GM19463 (cell line): Measurements from ENCODE around the gene LRRC70.

Experiments
- ATAC-seq: cut with Tn5 transposase; IDR thresholded peaks from one replicate; pipeline ENCODE4 v1.9.1; 2021; ENCODE audit warnings: mild to moderate bottlenecking, moderate library complexity; ENCODE audit not compliant: unreplicated experiment

LRRC70 gene

DNA sequence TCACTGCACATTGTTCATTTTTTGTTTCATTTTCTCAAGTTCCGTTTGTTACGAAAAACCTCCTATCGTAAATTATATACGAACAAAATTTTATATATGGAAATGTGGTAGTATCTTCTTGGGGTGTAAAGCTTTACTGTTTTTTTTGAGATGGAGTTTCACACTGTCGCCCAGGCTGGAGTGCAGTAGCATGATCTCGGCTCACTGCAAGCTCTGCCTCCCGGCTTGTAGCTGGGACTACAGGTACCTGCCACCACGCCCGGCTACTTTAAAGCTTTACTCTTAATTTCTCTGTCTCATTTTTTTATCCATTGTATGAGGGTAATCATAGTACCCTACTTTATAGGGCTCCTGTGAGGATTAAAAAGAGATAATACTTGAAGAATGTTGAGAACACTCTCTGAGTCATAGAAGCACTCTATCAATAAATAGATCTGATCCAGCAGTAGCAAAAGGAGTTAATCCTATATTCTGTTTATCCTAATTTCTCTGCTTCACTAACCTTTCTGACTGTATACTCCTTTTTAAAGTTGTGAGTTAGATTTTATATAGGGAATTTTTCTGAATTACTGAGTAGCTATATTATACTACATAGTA is 5.6 kb upstream of the LRRC70 start:
- ATAC-seq = no peak

DNA sequence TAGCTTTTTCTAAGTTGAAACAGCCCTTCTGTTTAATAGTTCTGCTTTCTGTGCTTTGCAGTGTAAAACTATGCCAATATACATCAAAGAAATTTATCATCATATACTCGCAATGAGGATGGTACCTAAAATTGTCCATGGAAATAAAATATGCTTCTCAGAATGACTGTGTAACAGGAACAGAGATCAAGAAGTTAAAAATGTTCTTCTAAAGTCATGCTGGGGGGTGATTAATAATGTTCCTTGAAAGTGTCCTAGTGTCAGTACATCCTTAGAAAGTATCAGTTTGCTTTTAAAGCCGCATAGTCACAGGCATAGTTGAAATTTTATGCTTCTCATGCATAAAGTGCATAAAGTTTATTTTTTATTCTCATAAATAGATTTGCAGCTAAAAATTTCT is 4.0 kb upstream of the LRRC70 start:
- peak; percentile 48 for ATAC-seq

DNA sequence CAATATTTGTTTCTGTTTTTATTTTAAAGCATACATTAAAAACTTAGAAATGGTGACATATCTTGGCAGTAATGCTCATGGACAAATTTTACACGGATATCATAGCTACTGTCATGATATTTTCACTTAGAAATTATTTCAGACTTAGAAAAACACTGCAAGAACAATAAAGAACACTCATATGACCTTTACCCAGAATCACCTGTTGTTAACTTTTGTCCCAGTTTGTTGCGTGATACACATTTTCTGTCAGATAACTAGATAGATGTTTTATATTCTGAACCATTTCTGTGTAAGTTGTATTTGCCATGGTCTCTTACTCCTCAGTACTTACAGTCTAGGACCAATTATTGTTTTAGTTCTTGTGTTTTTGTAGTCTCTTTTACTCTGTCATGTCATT is 3.6 kb upstream of the LRRC70 start:
- no peak for ATAC-seq

DNA sequence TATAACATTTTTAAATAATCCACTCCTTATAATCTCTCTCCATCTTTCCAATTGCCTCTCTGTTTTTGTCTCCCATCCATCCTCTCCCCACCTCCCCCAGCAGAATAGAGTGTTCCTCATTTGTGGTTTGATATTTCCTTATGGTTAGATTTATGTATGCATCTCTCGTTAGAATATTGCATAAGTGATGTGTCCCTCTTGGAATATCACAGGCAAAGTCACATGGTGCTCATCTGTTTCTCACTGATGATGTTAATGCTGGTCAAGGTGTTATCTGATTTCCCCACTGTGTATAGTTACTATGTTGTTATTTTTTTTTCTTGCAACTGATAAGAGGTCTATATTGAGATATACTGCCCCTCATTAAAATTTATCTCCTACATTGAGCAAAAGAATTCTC is 3.1 kb upstream of the LRRC70 start:
- no peak for ATAC-seq

DNA sequence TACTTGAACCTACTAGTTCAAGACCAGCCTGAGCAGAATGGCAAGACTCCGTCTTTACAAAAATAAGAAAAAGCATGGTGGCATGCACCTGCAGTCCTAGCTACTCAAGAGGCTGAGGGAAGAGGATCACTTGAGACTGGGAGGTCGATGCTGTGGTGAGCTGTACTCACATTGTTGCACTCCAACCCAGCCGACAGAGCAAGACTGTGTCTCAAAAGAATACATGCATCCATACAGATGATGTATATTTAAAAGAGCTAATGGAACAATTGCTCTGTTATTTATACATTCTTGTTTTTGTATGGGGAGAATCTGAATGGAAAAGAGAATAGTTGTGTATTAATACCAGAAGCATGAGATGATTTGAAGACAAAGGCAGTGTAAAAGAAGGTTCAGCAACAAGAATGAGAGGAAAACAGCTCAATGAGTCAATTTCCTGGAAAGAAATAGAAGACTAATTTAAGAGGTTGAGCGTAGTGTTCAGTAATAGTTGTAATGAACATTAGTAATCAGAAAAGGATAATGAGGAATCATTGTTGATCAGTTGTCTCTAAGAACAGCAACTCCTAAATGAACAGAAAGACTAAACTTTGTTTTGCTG is 1.9 kb upstream of the LRRC70 start:
- no peak for ATAC-seq

DNA sequence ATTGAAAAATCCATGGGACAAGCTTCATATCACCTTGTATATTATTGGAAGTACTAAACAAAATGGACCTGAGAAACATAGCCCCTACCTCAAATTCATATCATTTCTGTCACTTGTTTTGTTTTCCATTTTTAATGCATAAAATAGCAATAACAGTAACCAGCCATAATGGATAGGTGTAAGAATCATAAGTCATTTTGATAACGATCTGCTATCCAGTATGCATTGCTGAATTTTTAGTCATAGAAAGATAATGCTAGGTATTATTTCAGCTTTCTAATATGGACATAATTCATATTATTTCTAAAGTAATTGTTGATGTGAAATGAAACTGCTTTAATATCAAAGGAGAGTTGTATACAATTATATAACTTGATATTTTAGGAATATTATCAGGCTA is 1.1 kb upstream of the LRRC70 start:
- ATAC-seq = no peak

DNA sequence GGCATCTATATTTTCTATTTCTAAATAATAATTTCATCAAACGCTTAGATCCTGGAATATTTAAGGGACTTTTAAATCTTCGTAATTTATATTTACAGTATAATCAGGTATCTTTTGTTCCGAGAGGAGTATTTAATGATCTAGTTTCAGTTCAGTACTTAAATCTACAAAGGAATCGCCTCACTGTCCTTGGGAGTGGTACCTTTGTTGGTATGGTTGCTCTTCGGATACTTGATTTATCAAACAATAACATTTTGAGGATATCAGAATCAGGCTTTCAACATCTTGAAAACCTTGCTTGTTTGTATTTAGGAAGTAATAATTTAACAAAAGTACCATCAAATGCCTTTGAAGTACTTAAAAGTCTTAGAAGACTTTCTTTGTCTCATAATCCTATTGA is 1.1 kb downstream of the LRRC70 start:
- ATAC-seq = no peak

DNA sequence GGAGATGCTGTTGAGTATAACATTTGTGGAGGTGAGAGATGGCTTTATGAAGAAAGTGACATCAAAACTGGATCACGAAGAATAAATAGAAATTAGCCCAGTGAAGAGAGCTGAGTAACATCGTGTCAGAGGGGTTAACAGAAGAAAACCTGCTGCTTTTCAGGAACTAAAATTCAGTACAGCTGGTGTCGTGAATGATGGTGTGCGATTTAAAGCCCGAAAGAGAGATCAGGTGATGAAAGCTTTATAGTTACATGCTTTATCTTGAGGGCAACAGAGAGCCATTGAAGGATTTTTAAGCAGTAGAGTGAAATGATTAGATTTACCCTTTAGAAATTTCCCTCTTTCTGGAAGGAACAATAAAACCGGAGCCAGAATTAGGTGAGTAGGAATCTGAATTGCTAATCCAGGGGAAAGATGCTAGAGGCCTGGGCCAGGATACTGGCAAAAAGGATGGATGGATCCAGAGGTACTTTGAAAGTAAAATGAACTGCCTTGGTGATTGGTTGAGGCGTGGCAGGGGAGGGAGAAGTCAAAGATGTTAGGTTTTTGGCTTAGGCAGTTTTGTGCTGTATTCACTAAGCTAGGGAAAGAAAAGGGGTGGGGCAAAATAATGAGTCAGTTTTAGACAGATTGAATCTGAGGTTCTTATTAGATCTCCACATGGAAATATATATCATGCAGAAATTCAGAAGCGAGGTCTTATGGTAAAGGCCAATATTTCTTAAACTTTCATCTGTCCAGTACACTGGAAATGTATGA is 3.4 kb downstream of the LRRC70 start:
- no peak for ATAC-seq

DNA sequence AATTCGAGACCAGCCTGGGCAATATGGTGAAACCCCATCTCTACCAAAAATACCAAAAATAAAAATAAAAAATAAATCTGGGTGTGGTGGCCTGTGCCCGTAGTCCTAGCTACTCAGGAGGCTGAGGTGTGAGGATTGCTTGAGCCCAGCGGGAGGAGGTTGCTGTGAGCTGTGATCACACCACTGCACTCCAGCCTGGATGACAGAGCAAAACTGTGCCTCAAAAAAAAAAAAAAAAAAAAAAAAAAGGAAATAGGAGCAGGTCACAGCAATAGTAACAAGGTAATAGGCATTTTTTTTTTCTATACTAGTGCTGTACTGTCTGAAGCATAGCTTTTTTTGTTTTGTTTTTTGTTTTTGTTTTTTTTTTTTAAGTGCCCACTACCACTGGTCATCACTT is 5.8 kb downstream of the LRRC70 start:
- ATAC-seq = no peak

DNA sequence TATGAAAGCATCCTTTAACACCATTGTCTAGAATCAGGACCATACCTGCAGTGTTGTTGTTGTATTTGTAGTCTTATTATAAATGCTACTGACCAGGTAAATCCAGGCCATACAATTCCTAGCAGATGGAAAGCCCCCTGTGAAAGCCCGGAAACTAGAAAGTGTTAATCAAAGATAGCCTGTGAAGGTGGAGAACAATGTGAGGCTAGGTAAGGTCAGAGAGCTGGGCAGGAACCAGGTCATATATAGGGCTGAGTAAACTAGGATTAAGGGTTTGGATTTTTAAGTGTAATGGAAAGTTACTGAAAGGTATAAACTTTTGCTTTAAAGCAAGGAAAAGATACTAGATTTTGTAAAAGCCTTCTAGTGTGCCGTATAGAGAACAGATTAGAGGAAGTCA is 6.7 kb downstream of the LRRC70 start:
- no peak for ATAC-seq

DNA sequence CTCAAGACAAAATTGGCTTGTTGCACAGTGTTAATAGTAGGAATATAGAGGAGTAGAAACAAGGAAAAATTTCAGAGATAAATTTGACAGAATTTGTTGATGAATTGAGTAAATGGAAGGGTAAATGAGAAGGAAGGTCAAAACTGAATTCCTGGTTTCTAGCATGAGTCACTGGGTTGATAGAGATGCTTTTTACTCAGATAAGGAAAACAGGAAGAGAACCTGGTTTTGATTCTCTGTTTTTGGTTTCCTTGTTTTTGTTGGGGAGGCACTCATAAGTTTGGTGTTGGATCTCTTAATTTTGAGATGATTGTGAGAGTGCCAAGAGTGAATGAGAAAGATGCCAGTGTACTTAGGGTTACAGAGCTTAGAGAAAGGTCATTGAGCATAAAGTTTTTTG is 7.1 kb downstream of the LRRC70 start:
- no peak for ATAC-seq

DNA sequence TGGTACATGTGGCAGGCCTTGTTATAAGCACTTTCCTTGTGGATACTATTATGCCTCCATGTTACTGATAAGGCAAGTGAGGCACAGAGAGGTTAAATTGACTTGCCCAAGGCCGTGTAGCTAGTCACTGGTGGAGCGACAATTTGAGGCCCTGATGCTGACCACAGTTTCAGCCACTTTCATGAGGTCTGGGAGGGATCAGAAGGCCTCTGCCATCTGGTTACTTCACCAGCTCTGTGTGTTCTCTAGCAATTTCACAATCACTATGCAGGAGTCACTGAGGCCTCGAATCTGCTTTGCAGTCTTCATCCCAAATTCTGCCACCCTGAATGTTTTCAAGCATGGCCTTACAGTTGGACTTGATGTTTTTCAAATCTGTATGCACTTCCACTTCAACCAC is 9.1 kb downstream of the LRRC70 start:
- no peak for ATAC-seq

DNA sequence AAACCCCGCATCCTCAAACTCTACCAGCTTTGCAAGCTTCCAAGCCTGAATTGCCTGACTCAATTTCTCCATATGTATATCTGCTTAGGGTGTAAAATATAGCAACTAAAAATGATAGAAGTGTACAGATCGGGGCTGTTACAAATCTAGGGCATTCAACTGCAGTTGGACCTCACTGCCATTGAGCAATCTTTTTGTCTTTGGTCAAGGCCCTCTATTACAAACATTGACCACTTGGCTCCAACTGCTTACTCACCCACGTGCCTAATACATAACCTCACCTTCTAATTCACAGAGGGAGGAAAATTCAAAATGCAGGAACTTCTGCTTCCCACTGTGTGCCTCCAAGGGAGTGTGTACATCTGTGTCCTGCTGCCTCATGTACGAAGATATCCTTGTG is 10.0 kb downstream of the LRRC70 start:
- no peak for ATAC-seq

DNA sequence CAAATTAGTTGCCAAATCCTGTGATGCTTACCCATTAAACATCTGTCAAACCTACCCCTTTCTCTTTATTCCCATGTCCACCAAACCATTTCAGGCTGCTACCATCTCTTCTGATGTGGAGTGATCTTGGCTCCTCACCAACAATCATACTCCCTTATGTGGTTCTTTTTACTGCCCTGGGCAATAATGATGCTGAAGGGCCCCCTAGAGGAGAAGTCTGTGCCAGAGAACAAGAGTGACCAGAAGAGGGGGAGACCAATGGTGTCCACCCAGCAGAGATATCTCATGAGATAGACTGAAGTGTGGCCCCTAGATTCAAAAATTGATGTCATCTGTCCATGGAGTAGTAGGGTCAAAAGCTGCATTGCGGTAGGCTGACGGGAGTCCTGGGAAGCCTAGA is 10.9 kb downstream of the LRRC70 start:
- no peak for ATAC-seq

DNA sequence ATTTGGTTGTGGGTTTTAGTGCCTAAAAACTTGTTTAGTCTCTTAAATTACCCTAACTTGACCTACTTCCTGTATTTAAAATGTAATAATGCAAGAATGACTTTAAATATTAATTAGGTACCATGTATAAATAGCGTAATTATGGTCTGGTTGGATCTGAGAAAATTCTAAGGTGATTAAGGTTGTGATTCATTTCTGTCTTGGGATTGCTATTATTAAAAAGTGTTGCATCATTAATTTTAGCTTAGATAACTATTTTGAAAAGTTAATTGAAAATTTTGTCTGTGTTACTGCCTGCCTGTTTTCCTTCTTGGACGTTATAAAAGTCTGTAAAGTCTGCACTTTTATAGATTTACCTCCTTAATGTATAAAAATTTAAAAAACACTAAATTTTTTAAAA is 11.8 kb downstream of the LRRC70 start:
- ATAC-seq = no peak

DNA sequence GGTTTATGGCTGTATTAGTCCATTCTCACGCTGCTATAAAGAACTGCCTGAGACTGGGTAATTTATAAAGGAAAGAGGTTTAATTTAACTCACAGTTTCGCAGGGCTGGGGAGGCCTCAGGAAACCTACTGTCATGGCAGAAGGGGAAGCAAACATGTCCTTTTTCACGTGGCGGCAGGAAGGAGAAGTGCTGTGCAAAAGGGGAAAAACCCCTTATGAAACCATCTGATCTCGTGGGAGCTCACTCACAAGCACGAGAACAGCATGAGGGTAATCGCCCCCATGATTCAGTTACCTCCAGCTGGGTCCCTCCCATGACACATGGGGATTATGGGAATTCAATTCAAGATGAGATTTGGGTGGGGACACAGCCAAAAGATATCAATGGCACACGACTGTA is 13.9 kb downstream of the LRRC70 start:
- no peak for ATAC-seq

DNA sequence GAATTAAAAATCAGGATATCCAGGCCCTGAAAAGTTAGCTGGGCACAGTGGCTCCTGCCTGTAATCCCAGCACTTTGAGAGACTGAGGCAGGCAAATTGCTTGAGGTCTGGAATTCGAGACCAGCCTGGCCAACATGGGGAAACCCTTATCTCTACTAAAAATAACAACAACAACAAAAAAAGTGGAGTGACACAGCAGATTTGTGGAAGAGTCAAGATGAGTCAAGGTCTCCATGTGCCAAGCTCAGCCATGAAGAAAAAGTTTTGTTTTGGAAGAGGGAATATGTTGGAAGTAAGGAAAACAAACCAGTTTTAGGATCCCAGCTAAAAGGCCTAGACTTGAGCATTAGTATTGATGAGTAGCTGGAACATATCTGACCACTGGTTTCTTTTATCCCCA is 14.7 kb downstream of the LRRC70 start:
- no peak for ATAC-seq

DNA sequence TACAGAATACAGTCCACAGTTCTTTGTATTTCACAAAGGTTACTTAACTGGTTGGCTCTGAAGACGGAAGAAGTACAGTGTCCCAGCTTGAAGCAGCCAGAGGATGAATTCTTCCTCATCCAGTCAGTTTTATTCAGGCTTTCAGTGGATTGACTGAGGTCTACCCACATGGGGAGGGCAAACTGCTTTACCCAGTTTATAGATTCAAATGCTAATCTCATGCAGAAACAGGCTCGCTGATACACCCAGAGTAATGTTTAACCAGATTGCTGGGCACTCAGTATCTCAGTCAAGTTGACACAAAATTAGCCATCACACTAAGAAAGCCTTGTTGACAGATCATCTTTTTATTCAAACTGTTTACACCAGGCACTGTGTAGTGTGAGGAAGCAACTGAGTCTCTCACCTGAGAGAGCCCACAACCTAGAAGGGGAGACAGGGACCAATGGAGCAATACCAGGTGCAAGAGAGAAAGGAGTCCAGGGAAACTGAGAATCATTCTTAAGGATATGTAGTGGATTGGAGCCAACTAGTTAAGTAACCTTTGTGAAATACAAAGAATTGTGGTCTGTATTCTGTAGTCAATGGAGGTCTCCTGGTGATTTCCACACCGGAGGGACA is 15.9 kb downstream of the LRRC70 start:
- ATAC-seq = no peak

DNA sequence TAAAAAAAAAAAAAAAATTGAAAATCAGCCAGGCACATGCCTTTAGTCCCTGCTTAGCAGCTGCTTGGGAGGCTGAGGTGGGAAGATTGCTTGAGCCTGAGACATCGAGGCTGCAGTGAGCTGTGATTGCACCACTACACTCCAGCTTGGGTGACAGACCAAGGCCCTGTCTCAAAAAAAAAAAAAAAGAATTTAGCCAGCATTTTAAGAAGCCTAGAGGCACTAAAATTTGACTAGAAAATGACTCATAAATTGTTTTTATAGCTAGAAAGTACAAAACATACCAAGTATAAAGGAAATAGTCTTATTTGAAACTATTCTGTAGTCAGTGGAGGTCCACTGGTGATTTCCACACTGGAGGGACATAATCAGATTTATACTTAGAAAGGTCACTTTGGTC is 17.5 kb downstream of the LRRC70 start:
- ATAC-seq = no peak

DNA sequence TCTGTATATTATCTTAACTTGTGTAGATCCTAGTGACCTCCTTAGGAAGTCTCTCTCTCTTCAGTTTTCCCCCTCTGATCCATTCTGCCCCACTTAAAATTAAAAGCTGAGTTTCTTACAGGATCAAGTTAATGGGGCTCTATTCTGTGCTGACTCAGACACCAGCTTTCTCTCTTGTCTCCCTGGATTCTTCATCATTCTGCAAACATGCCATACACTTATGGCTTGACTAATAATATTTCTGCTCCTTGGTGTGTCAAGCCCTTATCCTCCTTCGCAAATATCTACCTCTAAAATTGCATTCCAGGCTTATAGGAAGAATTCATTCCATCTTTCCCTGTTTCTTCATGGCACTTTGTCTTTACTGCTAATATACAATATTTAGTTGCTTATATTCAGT is 18.1 kb downstream of the LRRC70 start:
- ATAC-seq = no peak

DNA sequence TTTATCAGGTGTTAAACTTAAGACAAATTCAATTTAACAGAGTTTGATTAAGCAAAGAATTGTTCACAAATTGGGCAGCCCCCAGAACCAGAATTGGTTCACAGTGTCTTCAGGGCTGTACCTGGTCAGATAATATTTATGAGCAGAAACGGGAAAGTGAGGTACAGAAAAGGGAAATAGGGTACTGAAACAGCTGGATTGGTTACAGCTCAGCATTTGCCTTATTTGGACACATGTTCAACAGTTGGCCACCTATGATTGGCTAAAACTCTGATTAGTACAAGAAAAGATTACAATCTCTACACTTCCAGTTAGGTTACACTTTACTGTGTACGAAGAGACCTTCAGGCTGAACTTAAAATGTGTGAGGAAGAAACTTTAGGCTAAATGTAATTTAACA is 18.7 kb downstream of the LRRC70 start:
- ATAC-seq = no peak

DNA sequence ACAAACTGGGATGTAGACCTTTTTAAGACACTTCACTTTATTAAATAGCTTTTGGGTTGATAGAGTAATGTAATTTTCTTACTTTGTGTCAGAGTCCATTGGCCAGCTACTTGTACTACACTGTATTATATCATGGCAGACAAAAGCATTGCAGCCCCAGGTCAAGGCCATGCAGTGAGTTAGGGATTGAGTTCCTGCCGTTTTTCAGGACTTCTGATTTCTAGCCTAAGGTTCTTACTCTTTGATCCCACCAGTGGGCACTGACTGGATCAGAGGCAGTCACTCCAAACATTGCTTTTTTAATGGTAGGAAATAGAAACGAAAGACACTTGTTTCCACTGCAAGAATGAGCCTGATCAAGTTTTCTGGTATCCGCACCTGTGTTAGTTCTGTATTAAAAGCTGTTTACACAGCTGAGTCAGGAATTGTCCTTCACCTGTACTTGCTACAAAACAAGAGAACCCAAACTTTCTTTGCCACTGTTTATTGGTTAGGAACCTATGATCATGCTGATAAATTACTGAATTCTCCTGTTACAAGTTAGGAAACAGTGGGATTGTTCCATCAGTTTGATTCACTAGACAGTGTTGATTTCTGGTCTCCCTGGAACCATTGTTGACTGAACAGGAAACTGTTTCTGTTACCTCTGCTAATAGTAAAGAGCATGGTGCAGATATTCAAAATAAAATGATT is 22.1 kb downstream of the LRRC70 start:
- no peak for ATAC-seq
